ENCODE measurements around the gene SUV39H1. TPM values are rescaled to one million over a fixed set of nuclear protein-coding genes. Genes with fewer than 3 reads are reported as not detected.

The SUV39H1 gene
- total and polyA plus RNA-seq, 2 of the 8 experiments (the other 6 are each of a cell fraction or from before 2014, with no cell fraction given): 14.8 to 27.8 TPM

- TF ChIP-seq RNF2 (IDR thresholded peaks at IDR 0.05; ENCODE audit: borderline replicate concordance, low read depth, low read length, missing control alignments, poor library complexity, severe bottlenecking): no peak
- no peak for TF ChIP-seq SP1 (IDR thresholded peaks at IDR 0.05; ENCODE audit: low read depth, low read length)
- no peak for TF ChIP-seq TBP (IDR thresholded peaks at IDR 0.05; ENCODE audit: low read depth, low read length)
- TF ChIP-seq SAP30 (IDR thresholded peaks at IDR 0.05; ENCODE audit: insufficient read depth, insufficient replicate concordance, low read length): no peak
- no peak for TF ChIP-seq CHD1 (IDR thresholded peaks at IDR 0.05; ENCODE audit: low read depth, low read length)
- no peak for TF ChIP-seq RFX5 (IDR thresholded peaks at IDR 0.05; ENCODE audit: borderline replicate concordance, low read depth, low read length)
- TF ChIP-seq TCF12 (IDR thresholded peaks at IDR 0.05; ENCODE audit: low read depth, low read length): no peak
Measured at GRCh38 chrX:48751343-48751742, 54.8 kb downstream of the SUV39H1 start (continued).
